ENCODE data around the gene DLGAP1. TPM values are rescaled to one million over a fixed set of nuclear protein-coding genes. Genes with fewer than 3 reads are reported as not detected.
A peak's percentile ranks its signal among the peaks of the same experiment; 100 is the strongest.

The DLGAP1 gene
- total and polyA plus RNA-seq, 2 of the 4 experiments (the other 2 are of a cell fraction): under 0.01 to 0.09 TPM

DNA sequence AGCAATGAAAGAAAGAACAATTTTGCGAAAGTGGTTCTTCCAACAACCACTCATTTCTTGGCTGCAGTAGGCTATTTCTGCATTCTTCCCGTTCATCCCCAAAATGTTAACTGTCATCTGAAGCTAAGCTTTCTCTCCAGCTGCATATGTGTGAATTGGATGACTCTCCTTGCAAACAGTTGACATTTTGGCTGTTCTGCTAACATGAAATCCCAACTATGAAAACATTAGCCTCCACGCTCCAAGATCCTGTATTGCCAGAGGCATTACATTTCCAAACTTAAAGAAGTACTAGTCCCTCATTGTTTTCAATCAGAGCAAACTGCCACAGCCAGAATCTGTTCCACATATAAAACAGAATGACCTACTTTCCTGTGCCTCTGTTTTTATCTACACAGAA lies 916.7 kb downstream of the DLGAP1 start:
- dilution Hi-C loops (cut with HindIII; ENCODE audit: low sequenced_read_pairs, unreplicated experiment): no loop called here
- Histone ChIP-seq H3K9ac (ENCODE audit: low read depth, low read length) (no peak overlapping the region), H3K79me1 (ENCODE audit: low read depth in 1 of 2, low read length in 2 of 2) (no peaks in the 10 kb centered on the region), H2AK9ac (replicated peaks; ENCODE audit: low read depth, low read length, poor library complexity) (no peak overlapping the region), H3K36me3 (ENCODE audit: control insufficient read depth, insufficient read depth, low read length) (no peaks in the 10 kb centered on the region), H4K8ac (ENCODE audit: low read depth in 2 of 2, low read length in 2 of 2) (no peak overlapping the region), H3K27ac (ENCODE audit: insufficient read depth, low read length) (no peak overlapping the region), H2BK15ac (ENCODE audit: low read depth, low read length) (no peak overlapping the region), H3K14ac (replicated peaks; ENCODE audit: low read depth, low read length) (no peak overlapping the region), H3K18ac (ENCODE audit: low read depth, low read length) (no peak overlapping the region), H2BK5ac (ENCODE audit: low read depth, low read length, poor library complexity, severe bottlenecking) (no peak overlapping the region), H2BK120ac (ENCODE audit: low read depth, low read length) (no peak overlapping the region), H3K4me3 (ENCODE audit: insufficient read depth, low read depth, low read length) (no peak overlapping the region), H4K91ac (ENCODE audit: insufficient read depth, low read depth, low read length) (no peak overlapping the region), H2AFZ (replicated peaks; ENCODE audit: low read length, poor library complexity) (no peak overlapping the region), H2AK5ac (ENCODE audit: low read depth, low read length) (no peak overlapping the region), H3K9me1 (ENCODE audit: insufficient read depth, low read length) (no peaks in the 10 kb centered on the region), H3K4me2 (ENCODE audit: low read depth, low read length) (no peak overlapping the region), H3K4ac (ENCODE audit: low read depth, low read length) (no peak overlapping the region), H3K23ac (ENCODE audit: low read depth, low read length) (no peak overlapping the region), H3K56ac (ENCODE audit: extremely low read depth, insufficient read depth, low read length) (no peak overlapping the region), H3K4me1 (ENCODE audit: control insufficient read depth, insufficient read depth, low read length) (no peaks in the 10 kb centered on the region), H2BK20ac (ENCODE audit: low read depth, low read length) (no peak overlapping the region), H4K20me1 (ENCODE audit: insufficient read depth, low read length) (no peaks in the 10 kb centered on the region), H3K27me3 (ENCODE audit: control insufficient read depth, insufficient read depth, low read length) (peaks cover 12% of the 10 kb centered on the region; the same call in 1 of the 2 replicates), H4K5ac (ENCODE audit: low read depth, low read length) (no peak overlapping the region), H3K9me3 (ENCODE audit: control insufficient read depth, insufficient read depth, low read length) (no peaks in the 10 kb centered on the region)
- in situ Hi-C loops (cut with MboI; ENCODE audit: low sequenced_read_pairs): no loop called here
- DNase-seq: peak; percentile 31
- no peak for TF ChIP-seq NFE2L2 (IDR thresholded peaks at IDR 0.05; ENCODE audit: low read depth, low read length)
- no peak for TF ChIP-seq CTCF (conservative IDR thresholded peaks at IDR 0.05; ENCODE audit: low read depth, low read length)
- TF ChIP-seq USF2 (IDR thresholded peaks at IDR 0.05; ENCODE audit: low read depth, low read length): no peak
- no peak for TF ChIP-seq BHLHE40 (IDR thresholded peaks at IDR 0.05; ENCODE audit: low read depth, low read length)
- TF ChIP-seq MAZ (IDR thresholded peaks at IDR 0.05; ENCODE audit: borderline replicate concordance, low read depth, low read length): no peak
- no peak for TF ChIP-seq RFX5 (IDR thresholded peaks at IDR 0.05; ENCODE audit: low read depth, low read length)
- ATAC-seq (ENCODE audit: low read depth): peak; percentile 72
- ChIA-PET POLR2A (ENCODE audit: unreplicated experiment) (no interaction called here), CTCF (no interaction called here)
- 13% methylated on average over 1 of the region's 3 CpGs; no CpG with 5 or more reads in 1 of the 2 experiments for WGBS, 2 experiments (ENCODE audit: extremely low coverage in 2 of 2, insufficient read length in 1 of 2)
- no TSS peak for BruUV-seq (replicated peaks)
- intact Hi-C loops (cut with micrococcal nuclease): no loop called here
